NCI-H748 (cell line): Measurements from ENCODE around the gene RNF187.
A peak's percentile ranks its signal among the peaks of the same experiment; 100 is the strongest.

Experiments used
- DNase-seq: peaks from one replicate; lab custom pipeline; 2025; ENCODE audit not compliant: unreplicated experiment; lab: John Stamatoyannopoulos, UW

Gene RNF187

GRCh38 chr1:228487336-228488124 lies at the start of gene RNF187:
TSS of gene RNF187 (plus strand) at chr1:228487382.
- peak; percentile 50 for DNase-seq

- DNase-seq = no peak
Observed at GRCh38 chr1:228437424-228437962, 49.7 kb upstream of the RNF187 start.

- DNase-seq = no peak
Observed at GRCh38 chr1:228438266-228438665, 48.9 kb upstream of the RNF187 start.

- DNase-seq = no peak
Observed at GRCh38 chr1:228440761-228441500, 46.3 kb upstream of the RNF187 start.

- no peak for DNase-seq
Observed at GRCh38 chr1:228443395-228443794, 43.8 kb upstream of the RNF187 start.

GRCh38 chr1:228445490-228445842 lies 41.7 kb upstream of the RNF187 start:
- DNase-seq = no peak

GRCh38 chr1:228445843-228446650 lies 41.1 kb upstream of the RNF187 start:
- peak; percentile 25 for DNase-seq

- no peak for DNase-seq
Observed at GRCh38 chr1:228446852-228447251, 40.3 kb upstream of the RNF187 start.

GRCh38 chr1:228448372-228448771 lies 38.8 kb upstream of the RNF187 start:
- DNase-seq = no peak

- DNase-seq = no peak
Observed at GRCh38 chr1:228450200-228450599, 37.0 kb upstream of the RNF187 start.

- no peak for DNase-seq
Observed at GRCh38 chr1:228452194-228453021, 34.8 kb upstream of the RNF187 start.

GRCh38 chr1:228453022-228453560 lies 34.1 kb upstream of the RNF187 start:
- no peak for DNase-seq

GRCh38 chr1:228453614-228454013 lies 33.6 kb upstream of the RNF187 start:
- DNase-seq = no peak

- no peak for DNase-seq
Observed at GRCh38 chr1:228454238-228454637, 32.9 kb upstream of the RNF187 start.

- DNase-seq = no peak
Observed at GRCh38 chr1:228455715-228456114, 31.5 kb upstream of the RNF187 start.

- DNase-seq = no peak
Observed at GRCh38 chr1:228456252-228457016, 30.7 kb upstream of the RNF187 start.

- no peak for DNase-seq
Observed at GRCh38 chr1:228457017-228457395, 30.2 kb upstream of the RNF187 start.

- DNase-seq = peak; percentile 97
Observed at GRCh38 chr1:228457396-228458176, 29.6 kb upstream of the RNF187 start.
